ENCODE measurements around the gene GRIN2A.

Gene GRIN2A

GRCh38 chr16:9957002-9957401 lies 225.2 kb downstream of the GRIN2A start:
- DNase-seq, result no peak

GRCh38 chr16:9955677-9956076 lies 226.6 kb downstream of the GRIN2A start:
- no peak for DNase-seq

- no peak for DNase-seq
Observed at GRCh38 chr16:9953908-9954570, 228.2 kb downstream of the GRIN2A start.

- DNase-seq, result no peak
Observed at GRCh38 chr16:9950658-9951057, 231.6 kb downstream of the GRIN2A start.

GRCh38 chr16:9949396-9949795 lies 232.8 kb downstream of the GRIN2A start:
- DNase-seq, result no peak

- no peak for DNase-seq
Observed at GRCh38 chr16:9948933-9949332, 233.3 kb downstream of the GRIN2A start.

GRCh38 chr16:9946022-9946720 lies 236.1 kb downstream of the GRIN2A start:
- no peak for DNase-seq

GRCh38 chr16:9943121-9943520 lies 239.1 kb downstream of the GRIN2A start:
- no peak for DNase-seq

GRCh38 chr16:9941245-9941644 lies 241.0 kb downstream of the GRIN2A start:
- no peak for DNase-seq

- no peak for DNase-seq
Observed at GRCh38 chr16:9934723-9935508, 247.3 kb downstream of the GRIN2A start.

- DNase-seq, result no peak
Observed at GRCh38 chr16:9932919-9933653, 249.1 kb downstream of the GRIN2A start.

- DNase-seq, result no peak
Observed at GRCh38 chr16:9932000-9932399, 250.2 kb downstream of the GRIN2A start.

- no peak for DNase-seq
Observed at GRCh38 chr16:9929836-9930235, 252.4 kb downstream of the GRIN2A start.

- DNase-seq, result no peak
Observed at GRCh38 chr16:9929313-9929712, 252.9 kb downstream of the GRIN2A start.

- no peak for DNase-seq
Observed at GRCh38 chr16:9922441-9922840, 259.8 kb downstream of the GRIN2A start.

GRCh38 chr16:9921997-9922396 lies 260.2 kb downstream of the GRIN2A start:
- no peak for DNase-seq

GRCh38 chr16:9919460-9919859 lies 262.8 kb downstream of the GRIN2A start:
- no peak for DNase-seq

GRCh38 chr16:9917691-9918090 lies 264.5 kb downstream of the GRIN2A start:
- no peak for DNase-seq

- no peak for DNase-seq
Observed at GRCh38 chr16:9913604-9914326, 268.5 kb downstream of the GRIN2A start.

GRCh38 chr16:9911989-9912388 lies 270.2 kb downstream of the GRIN2A start:
- DNase-seq, result no peak

GRCh38 chr16:9911231-9911630 lies 271.0 kb downstream of the GRIN2A start:
- DNase-seq, result no peak

- no peak for DNase-seq
Observed at GRCh38 chr16:9909072-9909825, 273.0 kb downstream of the GRIN2A start.

Data from COR-L47 (cell line).